HG03565 (cell line): ENCODE results near the gene ARL6IP4.

ENCODE experiments used
- ATAC-seq: cut with Tn5 transposase; IDR thresholded peaks from one replicate; pipeline ENCODE4 v1.9.1; 2021; ENCODE audit warnings: mild to moderate bottlenecking, moderate library complexity; ENCODE audit not compliant: unreplicated experiment

ARL6IP4 gene

GRCh38 chr12:122958198-122958888 is 22.1 kb upstream of the ARL6IP4 start:
- no peak for ATAC-seq

- ATAC-seq, result no peak
These were observed 20.8 kb upstream of the ARL6IP4 start for GRCh38 chr12:122959566-122960192.

- no peak for ATAC-seq
These were observed 20.3 kb upstream of the ARL6IP4 start for GRCh38 chr12:122960193-122960569.

- ATAC-seq, result no peak
These were observed 18.8 kb upstream of the ARL6IP4 start for GRCh38 chr12:122961531-122962329.

- no peak for ATAC-seq
These were observed 16.6 kb upstream of the ARL6IP4 start for GRCh38 chr12:122963941-122964265.

GRCh38 chr12:122964439-122965257 is 15.8 kb upstream of the ARL6IP4 start:
- no peak for ATAC-seq

GRCh38 chr12:122965321-122965751 is 15.1 kb upstream of the ARL6IP4 start:
- ATAC-seq, result no peak

GRCh38 chr12:122965851-122966742 is 14.4 kb upstream of the ARL6IP4 start, which contains the start of gene ABCB9:
Gene ABCB9 (minus strand): TSS chr12:122966463. CDS start chr12:122960235, 6,228 bp downstream.
- ATAC-seq, result peak; percentile 67

- ATAC-seq, result no peak
These were observed 13.5 kb upstream of the ARL6IP4 start for GRCh38 chr12:122966743-122967550.

- ATAC-seq, result no peak
These were observed 12.4 kb upstream of the ARL6IP4 start for GRCh38 chr12:122968104-122968503.

GRCh38 chr12:122969676-122970075 is 10.8 kb upstream of the ARL6IP4 start:
- ATAC-seq, result no peak

- peak; percentile 59 for ATAC-seq
These were observed 6.1 kb upstream of the ARL6IP4 start for GRCh38 chr12:122974274-122974891.

GRCh38 chr12:122974892-122975789 is 5.3 kb upstream of the ARL6IP4 start, which contains the start of gene OGFOD2:
Gene OGFOD2 (plus strand): TSS chr12:122975244. CDS start chr12:122975252, 8 bp downstream.
- peak; percentile 58 for ATAC-seq

- ATAC-seq, result no peak
These were observed 4.5 kb upstream of the ARL6IP4 start for GRCh38 chr12:122975790-122976647.

GRCh38 chr12:122976648-122976975 is 3.9 kb upstream of the ARL6IP4 start:
- no peak for ATAC-seq

- ATAC-seq, result no peak
These were observed 3.3 kb upstream of the ARL6IP4 start for GRCh38 chr12:122977153-122977552.
